ENCODE results near the gene KRTAP10-4. TPM values are rescaled to one million over a fixed set of nuclear protein-coding genes. Genes with fewer than 3 reads are reported as not detected.

Gene KRTAP10-4
- total and polyA plus RNA-seq, 2 donors (not counting 3 experiments of a cell fraction or from before 2014, with no cell fraction given) = not detected

GRCh38 chr21:44525391-44526095 lies 48.0 kb upstream of the KRTAP10-4 start:
- BruUV-seq (replicated peaks) = no TSS peak
- no peaks in the 10 kb centered on the region for H3K79me2 ChIP-seq (ENCODE audit: control insufficient read depth, insufficient read depth, low read length)

More at GRCh38 chr21:44525391-44526095, 48.0 kb upstream of the KRTAP10-4 start:
- CTCF ChIA-PET = no interaction called here
- FAIRE-seq (no peak), DNase-seq (ENCODE audit: low read depth, low spot score) (no peak)
- TF ChIP-seq, protein P1, sequence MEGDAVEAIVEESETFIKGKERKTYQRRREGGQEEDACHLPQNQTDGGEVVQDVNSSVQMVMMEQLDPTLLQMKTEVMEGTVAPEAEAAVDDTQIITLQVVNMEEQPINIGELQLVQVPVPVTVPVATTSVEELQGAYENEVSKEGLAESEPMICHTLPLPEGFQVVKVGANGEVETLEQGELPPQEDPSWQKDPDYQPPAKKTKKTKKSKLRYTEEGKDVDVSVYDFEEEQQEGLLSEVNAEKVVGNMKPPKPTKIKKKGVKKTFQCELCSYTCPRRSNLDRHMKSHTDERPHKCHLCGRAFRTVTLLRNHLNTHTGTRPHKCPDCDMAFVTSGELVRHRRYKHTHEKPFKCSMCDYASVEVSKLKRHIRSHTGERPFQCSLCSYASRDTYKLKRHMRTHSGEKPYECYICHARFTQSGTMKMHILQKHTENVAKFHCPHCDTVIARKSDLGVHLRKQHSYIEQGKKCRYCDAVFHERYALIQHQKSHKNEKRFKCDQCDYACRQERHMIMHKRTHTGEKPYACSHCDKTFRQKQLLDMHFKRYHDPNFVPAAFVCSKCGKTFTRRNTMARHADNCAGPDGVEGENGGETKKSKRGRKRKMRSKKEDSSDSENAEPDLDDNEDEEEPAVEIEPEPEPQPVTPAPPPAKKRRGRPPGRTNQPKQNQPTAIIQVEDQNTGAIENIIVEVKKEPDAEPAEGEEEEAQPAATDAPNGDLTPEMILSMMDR (IDR thresholded peaks at IDR 0.05; ENCODE audit: extremely low read depth in 1 of 2, insufficient read depth in 1 of 2, low read depth in 1 of 2, low read length in 2 of 2) = no peak
- TF ChIP-seq JUN (IDR thresholded peaks at IDR 0.05; ENCODE audit: borderline replicate concordance, insufficient read depth, insufficient read length, low read depth) (no peak), EZH2 (IDR thresholded peaks at IDR 0.05; ENCODE audit: borderline replicate concordance, low read depth, low read length, severe bottlenecking) (no peak), POLR2A (IDR thresholded peaks at IDR 0.05; ENCODE audit: low read depth, low read length) (no peak), FOS (IDR thresholded peaks at IDR 0.05; ENCODE audit: borderline replicate concordance, insufficient read depth, low read length) (no peak), GATA2 (IDR thresholded peaks at IDR 0.05; ENCODE audit: insufficient read depth, insufficient read length, low read depth, low read length) (no peak), MYC (IDR thresholded peaks at IDR 0.05; ENCODE audit: low read depth, low read length) (no peak), POLR2AphosphoS5 (IDR thresholded peaks at IDR 0.05; ENCODE audit: insufficient read depth, low read depth, low read length) (no peak)
- TF ChIP-seq, protein P2, sequence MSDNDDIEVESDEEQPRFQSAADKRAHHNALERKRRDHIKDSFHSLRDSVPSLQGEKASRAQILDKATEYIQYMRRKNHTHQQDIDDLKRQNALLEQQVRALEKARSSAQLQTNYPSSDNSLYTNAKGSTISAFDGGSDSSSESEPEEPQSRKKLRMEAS (IDR thresholded peaks at IDR 0.05; ENCODE audit: insufficient read depth, insufficient read length) = no peak
- no peaks in the 10 kb centered on the region for H4K20me1 ChIP-seq (replicated peaks; ENCODE audit: control insufficient read depth, extremely low read depth, insufficient read depth, low read length)
- POLR2A ChIA-PET = no interaction called here
- dilution Hi-C loops (cut with MboI; ENCODE audit: extremely low pct_ligation_motif_present, low sequenced_read_pairs) = no loop called here
- no peak overlapping the region for H3K27ac ChIP-seq (ENCODE audit: insufficient read depth, low read depth, low read length)
- H3K27me3 ChIP-seq (ENCODE audit: control insufficient read depth in 2 of 2, insufficient read depth in 2 of 2, low read length in 2 of 2) = no peaks in the 10 kb centered on the region
- no peaks in the 10 kb centered on the region for H3K4me1 ChIP-seq (ENCODE audit: control insufficient read depth, extremely low read depth, insufficient read depth, low read length)
- H3K9me3 ChIP-seq (replicated peaks; ENCODE audit: control insufficient read depth, insufficient read depth, low read length) = no peaks in the 10 kb centered on the region
- no peak overlapping the region for H3K9ac ChIP-seq (replicated peaks; ENCODE audit: extremely low read depth, insufficient read depth, low read length)
- H2AFZ ChIP-seq (ENCODE audit: low read depth, low read length) = no peak overlapping the region
- H3K36me3 ChIP-seq (ENCODE audit: control insufficient read depth in 2 of 2, extremely low read depth in 1 of 2, insufficient read depth in 2 of 2, low read length in 2 of 2) = no peaks in the 10 kb centered on the region
- H3K4me3 ChIP-seq (replicated peaks in 1 of 3; ENCODE audit: insufficient read depth in 1 of 3, low read depth in 1 of 3, low read length in 3 of 3) = no peak overlapping the region
- H3K9me1 ChIP-seq (replicated peaks; ENCODE audit: control insufficient read depth, extremely low read depth, insufficient read depth, low read length) = no peaks in the 10 kb centered on the region
- intact Hi-C loops (cut with micrococcal nuclease) = no loop called here
- H3K4me2 ChIP-seq (ENCODE audit: insufficient read depth, low read length) = no peak overlapping the region

All from endothelial cell of umbilical vein (primary cell).